Activated CD8-positive, alpha-beta memory T cell treated with anti-CD3 and anti-CD28 coated beads, Interleukin-2, amount 10 ng/mL, durations not matched to agents 7 days and 5 days (primary cell): ENCODE results near the gene HERC6. TPM values are rescaled to one million over a fixed set of nuclear protein-coding genes. Genes with fewer than 3 reads are reported as not detected.
"Not testable (repeated sequence)": the region's sequence is repeated elsewhere in the genome, so short reads cannot be mapped to it uniquely, and the experiment has no call there.

Source experiments
- ATAC-seq: fragments of 150-1000 bp; cut with Tn5 transposase; one replicate; pipeline ENCODE4 v1.10.0; 2021; ENCODE audit warnings: moderate library complexity
- CTCF ChIA-PET: fragments of 350-600 bp; sonication (Branson Sonifier 250); formaldehyde crosslinking; loops from one replicate; lab custom pipeline; 2021; ENCODE audit warnings: antibody characterized with exemption; lab: Charles Lee
- DNase-seq: peaks from one replicate; pipeline ENCODE4 v3.0.0-alpha.2; 2020
- H3K27ac Mint-ChIP-seq: one replicate; pipeline ENCODE4 v1.8.0; 2021; ENCODE audit warnings: mild to moderate bottlenecking, mixed read lengths
- H3K27me3 Mint-ChIP-seq: one replicate; pipeline ENCODE4 v1.8.0; 2021; ENCODE audit warnings: mixed read lengths
- H3K36me3 Mint-ChIP-seq: one replicate; pipeline ENCODE4 v1.8.0; 2021; ENCODE audit warnings: mild to moderate bottlenecking, mixed read lengths
- H3K4me1 Mint-ChIP-seq: one replicate; pipeline ENCODE4 v1.8.0; 2021; ENCODE audit warnings: mixed read lengths
- H3K4me3 Mint-ChIP-seq: one replicate; pipeline ENCODE4 v1.8.0; 2021; ENCODE audit warnings: mild to moderate bottlenecking, moderate library complexity, mixed read lengths
- H3K9me3 Mint-ChIP-seq: one replicate; pipeline ENCODE4 v1.8.0; 2022; ENCODE audit warnings: low read depth, mixed read lengths
- total RNA-seq, 2 experiments: library from RNA; stranded (reverse); gene quantifications; one replicate each; pipeline ENCODE4 v1.2.3, GENCODE V29; 2021

HERC6 gene
- total RNA-seq, 2 experiments from 2014 or later: 49.9 to 55.8 TPM

GRCh38 chr4:88360256-88360655, 18.4 kb upstream of the HERC6 start:
- DNase-seq (no peak), ATAC-seq (no peak)
- H3K36me3 Mint-ChIP-seq: no peaks in the 10 kb centered on the region
- no peak overlapping the region for H3K27ac Mint-ChIP-seq
- H3K27me3 Mint-ChIP-seq: peaks cover 5% of the 10 kb centered on the region
- H3K4me3 Mint-ChIP-seq: no peak overlapping the region
- H3K4me1 Mint-ChIP-seq: no peaks in the 10 kb centered on the region
- peaks cover 8% of the 10 kb centered on the region for H3K9me3 Mint-ChIP-seq
- CTCF ChIA-PET: no interaction called here

GRCh38 chr4:88360791-88361190, 17.9 kb upstream of the HERC6 start:
- Mint-ChIP-seq H3K36me3 (no peaks in the 10 kb centered on the region), H3K9me3 (peaks cover 8% of the 10 kb centered on the region), H3K27me3 (peaks cover 5% of the 10 kb centered on the region), H3K4me1 (no peaks in the 10 kb centered on the region), H3K4me3 (no peak overlapping the region), H3K27ac (no peak overlapping the region)
- DNase-seq (no peak), ATAC-seq (no peak)
- CTCF ChIA-PET: interaction anchor here (1.2 kb wide), 1 partner anchor 154 kb away, joined by 3 read pairs; no protein-coding TSS in a partner anchor

- CTCF ChIA-PET: interaction anchor here (1.2 kb wide), 1 partner anchor 154 kb away, joined by 3 read pairs; no protein-coding TSS in a partner anchor
- not testable (repeated sequence) for H3K4me1 Mint-ChIP-seq, H3K4me3 Mint-ChIP-seq, H3K36me3 Mint-ChIP-seq, H3K27ac Mint-ChIP-seq, H3K27me3 Mint-ChIP-seq, DNase-seq, H3K9me3 Mint-ChIP-seq, ATAC-seq
Measured at GRCh38 chr4:88361217-88361773, 17.4 kb upstream of the HERC6 start.

- DNase-seq: no peak
- Mint-ChIP-seq H3K36me3 (no peaks in the 10 kb centered on the region), H3K4me1 (peaks cover 11% of the 10 kb centered on the region), H3K9me3 (peaks cover 2% of the 10 kb centered on the region), H3K27ac (no peak overlapping the region), H3K27me3 (peaks cover 5% of the 10 kb centered on the region), H3K4me3 (no peak overlapping the region)
- CTCF ChIA-PET: interaction anchor here (1.0 to 2.0 kb wide), 3 partner anchors 9 to 149 kb away, joined by 3 to 6 read pairs (median 4); no protein-coding TSS in a partner anchor
- no peak for ATAC-seq
Measured at GRCh38 chr4:88366460-88366859, 12.2 kb upstream of the HERC6 start.

GRCh38 chr4:88367826-88368225, 10.8 kb upstream of the HERC6 start:
- no peak overlapping the region for H3K4me3 Mint-ChIP-seq
- H3K27me3 Mint-ChIP-seq: peaks cover 5% of the 10 kb centered on the region
- no peak for DNase-seq
- no peak overlapping the region for H3K27ac Mint-ChIP-seq
- CTCF ChIA-PET: interaction anchor here (1.0 to 2.0 kb wide), 2 partner anchors 148 to 149 kb away, joined by 4 to 6 read pairs; no protein-coding TSS in a partner anchor
- H3K36me3 Mint-ChIP-seq: peaks cover 9% of the 10 kb centered on the region
- no peak for ATAC-seq
- H3K4me1 Mint-ChIP-seq: peaks cover 15% of the 10 kb centered on the region
- H3K9me3 Mint-ChIP-seq: peaks cover 2% of the 10 kb centered on the region

- not testable (repeated sequence) for ATAC-seq
Measured at GRCh38 chr4:88369180-88369812, 9.4 kb upstream of the HERC6 start.

GRCh38 chr4:88381123-88381522, 2.5 kb downstream of the HERC6 start:
- Mint-ChIP-seq H3K27ac (peak overlapping the region; percentile 99), H3K27me3 (no peaks in the 10 kb centered on the region), H3K9me3 (peaks cover 6% of the 10 kb centered on the region), H3K36me3 (peaks cover 60% of the 10 kb centered on the region), H3K4me3 (peak overlapping the region; percentile 60), H3K4me1 (peaks cover 62% of the 10 kb centered on the region)
- no peak for DNase-seq
- CTCF ChIA-PET: interaction anchor here (1.4 to 2.2 kb wide), 2 partner anchors 74 to 97 kb away, joined by 8 to 9 read pairs; partner anchors contain the start of gene PPM1K
- no peak for ATAC-seq

More at GRCh38 chr4:88369180-88369812, 9.4 kb upstream of the HERC6 start:
- CTCF ChIA-PET: interaction anchor here (0.6 to 2.5 kb wide), 7 partner anchors 14 to 154 kb away, joined by 3 to 10 read pairs (median 5); partner anchors contain the start of gene PYURF
- not testable (repeated sequence) for H3K9me3 Mint-ChIP-seq, DNase-seq, H3K4me3 Mint-ChIP-seq, H3K27ac Mint-ChIP-seq, H3K27me3 Mint-ChIP-seq
- Mint-ChIP-seq H3K4me1 (peaks cover 17% of the 10 kb centered on the region), H3K36me3 (peaks cover 13% of the 10 kb centered on the region)

GRCh38 chr4:88382621-88383020, 4.0 kb downstream of the HERC6 start:
- H3K36me3 Mint-ChIP-seq: peaks cover 68% of the 10 kb centered on the region
- CTCF ChIA-PET: interaction anchor here (1.0 to 1.3 kb wide), 2 partner anchors 73 to 74 kb away, joined by 3 to 4 read pairs; partner anchors contain the start of gene HERC5
- peak; percentile 83 for DNase-seq
- no peaks in the 10 kb centered on the region for H3K9me3 Mint-ChIP-seq
- H3K4me1 Mint-ChIP-seq: peaks cover 60% of the 10 kb centered on the region
- H3K4me3 Mint-ChIP-seq: peak overlapping the region; percentile 60
- H3K27ac Mint-ChIP-seq: peak overlapping the region; percentile 99
- ATAC-seq: peak; percentile 76
- no peaks in the 10 kb centered on the region for H3K27me3 Mint-ChIP-seq

- no peaks in the 10 kb centered on the region for H3K27me3 Mint-ChIP-seq
- H3K36me3 Mint-ChIP-seq: peaks cover 70% of the 10 kb centered on the region
- ATAC-seq: no peak
- peaks cover 13% of the 10 kb centered on the region for H3K4me1 Mint-ChIP-seq
- no peak for DNase-seq
- CTCF ChIA-PET: interaction anchor here (0.8 kb wide), 1 partner anchor 125 kb away, joined by 3 read pairs; no protein-coding TSS in a partner anchor
- H3K27ac Mint-ChIP-seq: no peak overlapping the region
- H3K4me3 Mint-ChIP-seq: no peak overlapping the region
- H3K9me3 Mint-ChIP-seq: no peaks in the 10 kb centered on the region
Measured at GRCh38 chr4:88390128-88390527, 11.5 kb downstream of the HERC6 start.

- H3K36me3 Mint-ChIP-seq: peaks cover 66% of the 10 kb centered on the region
- ATAC-seq (no peak), DNase-seq (no peak)
- no peak overlapping the region for H3K4me3 Mint-ChIP-seq
- H3K27ac Mint-ChIP-seq: no peak overlapping the region
- no peaks in the 10 kb centered on the region for H3K9me3 Mint-ChIP-seq
- H3K27me3 Mint-ChIP-seq: no peaks in the 10 kb centered on the region
- peaks cover 6% of the 10 kb centered on the region for H3K4me1 Mint-ChIP-seq
- CTCF ChIA-PET: interaction anchor here (1.0 kb wide), 1 partner anchor 107 kb away, joined by 3 read pairs; the partner anchor contains the start of gene PPM1K
Measured at GRCh38 chr4:88391703-88392102, 13.1 kb downstream of the HERC6 start.

GRCh38 chr4:88396681-88397080, 18.0 kb downstream of the HERC6 start:
- Mint-ChIP-seq H3K27ac (no peak overlapping the region), H3K4me3 (no peak overlapping the region), H3K9me3 (no peaks in the 10 kb centered on the region), H3K27me3 (no peaks in the 10 kb centered on the region), H3K4me1 (no peaks in the 10 kb centered on the region), H3K36me3 (peaks cover 54% of the 10 kb centered on the region)
- DNase-seq (no peak), ATAC-seq (no peak)
- CTCF ChIA-PET: interaction anchor here (1.3 kb wide), 1 partner anchor 18 kb away, joined by 3 read pairs; the partner anchor contains the start of gene HERC6

- peaks cover 42% of the 10 kb centered on the region for H3K36me3 Mint-ChIP-seq
- H3K9me3 Mint-ChIP-seq: no peaks in the 10 kb centered on the region
- H3K27ac Mint-ChIP-seq: no peak overlapping the region
- CTCF ChIA-PET: interaction anchor here (1.0 kb wide), 1 partner anchor 179 kb away, joined by 3 read pairs; no protein-coding TSS in a partner anchor
- H3K4me1 Mint-ChIP-seq: no peaks in the 10 kb centered on the region
- DNase-seq: no peak
- H3K27me3 Mint-ChIP-seq: no peaks in the 10 kb centered on the region
- ATAC-seq: no peak
- H3K4me3 Mint-ChIP-seq: no peak overlapping the region
Measured at GRCh38 chr4:88398381-88398780, 19.7 kb downstream of the HERC6 start.

- no peak overlapping the region for H3K27ac Mint-ChIP-seq
- DNase-seq (no peak), ATAC-seq (no peak)
- H3K4me1 Mint-ChIP-seq: peaks cover 18% of the 10 kb centered on the region
- H3K9me3 Mint-ChIP-seq: no peaks in the 10 kb centered on the region
- no peak overlapping the region for H3K4me3 Mint-ChIP-seq
- CTCF ChIA-PET: no interaction called here
- peaks cover 76% of the 10 kb centered on the region for H3K36me3 Mint-ChIP-seq
- no peaks in the 10 kb centered on the region for H3K27me3 Mint-ChIP-seq
Measured at GRCh38 chr4:88409206-88409605, 30.6 kb downstream of the HERC6 start.
